C4-2B (cell line): ENCODE measurements around the gene NEU3.

ENCODE experiments used
- H3K27ac ChIP-seq: fragments of 450-650 bp; 2 replicates; pipeline ENCODE4 v1.5.1; 2017
- ZFX ChIP-seq: fragments of 450-650 bp; IDR thresholded peaks from 2 replicates; pipeline ENCODE4 v1.6.1; 2017
- TF ChIP-seq, protein P1 (sequence below): fragments of 450-650 bp; conservative IDR thresholded peaks from 2 replicates; pipeline ENCODE4 v1.5.1; 2017; ENCODE audit warnings: mild to moderate bottlenecking

The NEU3 gene

DNA sequence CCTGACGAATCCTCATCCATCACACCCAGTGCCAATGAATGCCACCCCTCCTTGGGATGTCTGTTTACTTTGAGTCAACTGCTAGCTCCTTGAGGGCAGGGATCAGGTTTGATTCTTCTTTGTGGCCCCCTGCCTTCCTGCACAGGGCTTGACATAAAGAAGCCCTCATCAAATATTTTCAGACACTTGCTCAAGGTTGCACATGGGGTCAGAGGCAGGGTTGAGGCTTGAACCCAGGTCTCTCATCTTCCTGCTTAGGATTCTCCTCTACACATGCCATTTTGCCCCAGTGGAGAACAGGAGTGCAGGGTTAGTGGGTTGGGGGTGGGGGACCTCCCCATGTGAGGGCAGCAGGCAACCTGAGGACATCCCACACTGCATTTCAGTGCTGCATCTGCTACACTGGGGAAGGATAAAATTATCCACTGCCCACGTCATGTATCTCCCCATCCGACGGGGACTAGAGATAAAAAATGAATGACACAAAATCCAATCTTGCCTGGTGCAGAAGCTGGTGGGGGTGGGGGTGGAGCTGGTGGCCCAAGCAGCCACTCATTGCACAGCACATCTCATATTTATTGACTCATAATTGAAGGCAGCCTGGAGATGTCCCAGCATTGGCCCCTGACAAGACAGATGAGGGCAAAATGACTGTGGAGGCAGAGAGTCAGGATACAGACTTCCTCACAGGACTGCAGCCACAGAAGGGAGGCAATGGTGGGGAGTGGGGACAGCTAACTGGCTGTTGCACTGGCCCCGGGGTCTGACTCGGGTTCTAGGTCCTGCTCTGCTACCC lies 41.3 kb downstream of the NEU3 start:
- TF ChIP-seq, protein P1, sequence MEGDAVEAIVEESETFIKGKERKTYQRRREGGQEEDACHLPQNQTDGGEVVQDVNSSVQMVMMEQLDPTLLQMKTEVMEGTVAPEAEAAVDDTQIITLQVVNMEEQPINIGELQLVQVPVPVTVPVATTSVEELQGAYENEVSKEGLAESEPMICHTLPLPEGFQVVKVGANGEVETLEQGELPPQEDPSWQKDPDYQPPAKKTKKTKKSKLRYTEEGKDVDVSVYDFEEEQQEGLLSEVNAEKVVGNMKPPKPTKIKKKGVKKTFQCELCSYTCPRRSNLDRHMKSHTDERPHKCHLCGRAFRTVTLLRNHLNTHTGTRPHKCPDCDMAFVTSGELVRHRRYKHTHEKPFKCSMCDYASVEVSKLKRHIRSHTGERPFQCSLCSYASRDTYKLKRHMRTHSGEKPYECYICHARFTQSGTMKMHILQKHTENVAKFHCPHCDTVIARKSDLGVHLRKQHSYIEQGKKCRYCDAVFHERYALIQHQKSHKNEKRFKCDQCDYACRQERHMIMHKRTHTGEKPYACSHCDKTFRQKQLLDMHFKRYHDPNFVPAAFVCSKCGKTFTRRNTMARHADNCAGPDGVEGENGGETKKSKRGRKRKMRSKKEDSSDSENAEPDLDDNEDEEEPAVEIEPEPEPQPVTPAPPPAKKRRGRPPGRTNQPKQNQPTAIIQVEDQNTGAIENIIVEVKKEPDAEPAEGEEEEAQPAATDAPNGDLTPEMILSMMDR: no peak
- TF ChIP-seq ZFX: no peak
- no peak overlapping the region for H3K27ac ChIP-seq

DNA sequence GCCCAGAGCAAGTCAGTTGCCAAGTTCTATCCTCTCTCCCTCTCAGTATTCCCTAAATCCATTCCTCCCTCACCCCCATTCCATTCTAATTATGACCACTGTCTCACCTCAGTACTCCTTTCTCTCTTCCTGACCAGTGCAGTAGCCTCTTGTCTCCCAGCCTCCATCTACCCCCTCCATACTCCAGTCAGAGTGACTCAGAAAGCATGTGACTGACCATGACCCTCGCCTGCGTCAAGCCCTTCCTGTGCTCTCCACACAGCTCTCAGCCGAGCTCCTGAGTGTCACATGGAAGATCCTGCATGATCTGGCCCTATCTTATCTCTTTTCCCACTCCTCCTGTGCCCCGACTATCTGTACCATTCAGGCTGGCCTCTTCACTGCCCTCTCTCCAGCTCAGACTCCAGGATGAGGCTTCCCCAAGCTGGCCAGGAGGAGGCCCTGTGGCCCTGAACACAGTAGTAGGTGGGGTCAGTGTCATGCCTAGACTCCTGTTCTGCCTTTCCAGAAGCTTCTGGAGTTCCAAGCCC lies 42.6 kb downstream of the NEU3 start:
- no peak overlapping the region for H3K27ac ChIP-seq
- TF ChIP-seq, protein P1: no peak
- TF ChIP-seq ZFX: no peak

DNA sequence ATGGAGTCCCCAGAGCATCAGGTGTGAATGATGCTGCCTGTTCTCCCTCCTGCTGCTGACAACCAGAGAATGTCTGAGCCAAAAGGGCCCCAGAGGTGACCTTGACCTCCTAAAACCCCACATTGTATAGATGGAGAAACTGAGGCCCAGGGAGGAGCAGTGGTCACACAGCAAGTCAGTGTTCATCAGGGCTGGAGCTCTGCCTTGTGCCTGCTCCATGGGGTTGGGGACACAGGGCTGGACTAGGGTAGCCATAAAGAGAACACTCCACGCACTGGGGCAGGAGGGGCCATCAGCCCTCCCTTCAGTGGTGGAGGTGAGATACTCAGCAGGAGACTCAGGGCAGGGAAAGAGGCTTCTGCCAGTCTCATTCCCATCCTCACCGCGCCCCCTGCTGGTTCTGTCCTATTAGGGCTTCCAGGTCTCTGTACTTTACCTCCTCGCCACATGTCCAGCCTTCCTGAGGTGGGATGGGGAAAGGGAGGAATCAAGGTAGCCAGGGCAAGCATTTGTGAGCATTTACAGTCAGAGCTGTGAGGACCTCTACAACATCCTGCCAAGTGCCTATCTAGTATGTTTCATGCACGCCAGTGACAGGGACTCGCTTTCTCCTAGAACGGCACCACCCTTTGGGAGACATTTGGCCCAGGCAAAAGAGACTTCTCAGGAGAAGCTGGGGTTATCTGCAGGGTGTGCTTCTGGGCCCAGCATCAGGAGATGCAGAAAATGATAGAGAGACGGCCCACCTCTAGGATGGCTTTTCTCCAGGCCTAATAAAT lies 43.2 kb downstream of the NEU3 start:
- TF ChIP-seq, protein P1: peak; percentile 91
- TF ChIP-seq ZFX: no peak
- H3K27ac ChIP-seq: no peak overlapping the region

DNA sequence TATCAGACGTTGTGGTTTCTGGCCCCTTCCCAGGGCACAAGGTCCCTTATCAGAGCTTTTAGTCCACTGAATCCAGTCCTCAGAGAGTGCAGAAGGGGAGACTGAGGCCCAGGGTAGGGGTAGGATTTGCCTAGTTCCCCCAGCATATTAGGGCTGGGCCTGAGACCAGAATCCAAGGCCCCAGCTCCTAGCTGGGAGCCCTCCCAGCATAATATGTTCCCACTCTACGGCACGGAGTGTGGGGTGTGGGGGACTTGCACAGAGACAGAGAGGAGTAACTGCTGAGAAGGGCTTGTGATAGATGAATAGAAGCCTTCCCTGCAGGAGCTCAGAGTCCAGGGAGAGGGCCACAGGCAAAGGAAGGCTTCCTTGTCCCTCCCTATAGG lies 43.8 kb downstream of the NEU3 start:
- no peak for TF ChIP-seq ZFX
- TF ChIP-seq, protein P1: no peak
- H3K27ac ChIP-seq: no peak overlapping the region

GRCh38 chr11:75033916-75034315 lies 45.2 kb downstream of the NEU3 start:
- TF ChIP-seq ZFX: no peak
- TF ChIP-seq, protein P1: no peak

GRCh38 chr11:75035256-75035655 lies 46.5 kb downstream of the NEU3 start:
- no peak for TF ChIP-seq ZFX
- TF ChIP-seq, protein P1: no peak
- no peak overlapping the region for H3K27ac ChIP-seq

More at GRCh38 chr11:75033916-75034315, 45.2 kb downstream of the NEU3 start:
- no peak overlapping the region for H3K27ac ChIP-seq
